Measurements from ENCODE around the gene RAB40A. TPM values are rescaled to one million over a fixed set of nuclear protein-coding genes. Genes with fewer than 3 reads are reported as not detected.

RAB40A gene
- total and polyA plus RNA-seq, 10 of the 15 experiments (the other 5 are each of a cell fraction or from before 2014, with no cell fraction given): 0.10 to 0.42 (median 0.26) TPM

GRCh38 chrX:103531002-103531401 is 11.7 kb upstream of the RAB40A start:
- POLR2A ChIA-PET: no interaction called here
- BruUV-seq (replicated peaks): no TSS peak
- FAIRE-seq: no peak

More at GRCh38 chrX:103531002-103531401, 11.7 kb upstream of the RAB40A start:
- ChIA-PET CTCF (no interaction called here), RAD21 (ENCODE audit: unreplicated experiment) (no interaction called here), SMC1A (ENCODE audit: uncharacterized antibody, unreplicated experiment) (no interaction called here)
- no peaks in the 10 kb centered on the region for H3K27me3 ChIP-seq (replicated peaks in 1 of 2; ENCODE audit: control insufficient read depth in 2 of 2, insufficient read depth in 2 of 2, low read length in 1 of 2)
- in situ Hi-C loops (cut with MboI): loop anchor here (5.0 kb wide), 1 partner anchor 291 kb away; no protein-coding TSS in a partner anchor
- H3K4me2 ChIP-seq (ENCODE audit: control insufficient read depth, insufficient read depth): no peak overlapping the region
- H2AFZ ChIP-seq (ENCODE audit: control insufficient read depth, low read depth, low read length): no peak overlapping the region
- no peak overlapping the region for H3K9ac ChIP-seq (ENCODE audit: control insufficient read depth, insufficient read depth, low read length)
- no peaks in the 10 kb centered on the region for H4K20me1 ChIP-seq (ENCODE audit: control insufficient read depth, insufficient read depth)
- H3K4me1 ChIP-seq (ENCODE audit: control insufficient read depth, insufficient read depth, low read length): no peaks in the 10 kb centered on the region
- no peak overlapping the region for H3K27ac ChIP-seq (ENCODE audit: control insufficient read depth, insufficient read depth)
- WGBS (ENCODE audit: insufficient coverage, insufficient replicate concordance, low lambda C conversion rate, missing lambda C conversion rate): 62% methylated on average over 6 of the region's 6 CpGs
- ATAC-seq: no peak
- no peaks in the 10 kb centered on the region for H3K36me3 ChIP-seq (ENCODE audit: control insufficient read depth in 2 of 2, insufficient read depth in 2 of 2, low read length in 1 of 2)
- H3K9me3 ChIP-seq (replicated peaks; ENCODE audit: control insufficient read depth, insufficient read depth, low read length): no peaks in the 10 kb centered on the region
- H3K79me2 ChIP-seq (ENCODE audit: control insufficient read depth, insufficient read depth, low read length): no peaks in the 10 kb centered on the region
- DNase-seq (ENCODE audit: low read depth, low spot score): no peak
- no peak overlapping the region for H3K4me3 ChIP-seq
- intact Hi-C loops (cut with micrococcal nuclease; ENCODE audit: unreplicated experiment): loop anchor here (10.0 kb wide), 1 partner anchor 604 kb away; no protein-coding TSS in a partner anchor
- TF ChIP-seq REST (IDR thresholded peaks at IDR 0.05; ENCODE audit: low read depth, low read length) (no peak), SMARCA5 (IDR thresholded peaks at IDR 0.05) (no peak), TCF12 (IDR thresholded peaks at IDR 0.05; ENCODE audit: low read depth, low read length) (no peak)

All from GM12878 (cell line).